ENCODE results near the gene MYRFL. TPM values are rescaled to one million over a fixed set of nuclear protein-coding genes. Genes with fewer than 3 reads are reported as not detected.

The MYRFL gene
- total RNA-seq, 1 experiment from 2014 or later = not detected

DNA sequence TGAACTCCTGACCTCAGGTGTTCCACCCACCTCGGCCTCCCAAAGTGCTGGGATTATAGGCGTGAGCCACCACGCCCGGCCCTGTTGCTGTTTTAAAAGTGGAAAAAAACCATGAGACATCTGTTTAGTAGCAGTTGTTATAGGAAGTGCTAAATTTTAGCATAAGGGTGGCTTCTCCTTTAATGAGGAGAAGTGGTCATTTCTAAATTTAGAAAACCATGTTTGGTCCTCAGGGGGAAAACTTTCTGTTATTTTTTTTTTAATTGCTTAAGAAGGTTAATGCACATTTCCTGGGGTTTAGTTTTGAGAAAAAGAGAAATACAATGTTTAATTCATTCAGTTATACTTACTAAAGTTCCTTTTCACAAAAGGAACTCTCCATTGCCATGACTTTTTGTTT lies 102.1 kb downstream of the MYRFL start:
- Histone ChIP-seq H2AFZ (no peak overlapping the region), H3K9me2 (ENCODE audit: insufficient read depth) (no peaks in the 10 kb centered on the region), H3K36me3 (ENCODE audit: low read depth) (no peaks in the 10 kb centered on the region), H3K27ac (no peak overlapping the region), H3K4me2 (no peak overlapping the region), H3K4me3 (no peak overlapping the region), H3K4me1 (replicated peaks; ENCODE audit: insufficient read depth) (no peaks in the 10 kb centered on the region), H3K9me3 (ENCODE audit: insufficient read depth, low read depth) (no peaks in the 10 kb centered on the region), H3K27me3 (ENCODE audit: insufficient read depth, low read depth) (no peaks in the 10 kb centered on the region), H3K79me2 (ENCODE audit: low read depth) (no peaks in the 10 kb centered on the region), H3F3A (ENCODE audit: insufficient read depth, low read depth) (no peaks in the 10 kb centered on the region), H4K20me1 (ENCODE audit: insufficient read depth) (no peaks in the 10 kb centered on the region)
- DNase-seq = no peak
- intact Hi-C loops (cut with micrococcal nuclease; ENCODE audit: unreplicated experiment) = no loop called here
- CTCF ChIA-PET = no interaction called here
- POLR2A ChIA-PET (ENCODE audit: unreplicated experiment) = no interaction called here
- no TSS peak for BruUV-seq (replicated peaks)
- TF ChIP-seq, protein P1, sequence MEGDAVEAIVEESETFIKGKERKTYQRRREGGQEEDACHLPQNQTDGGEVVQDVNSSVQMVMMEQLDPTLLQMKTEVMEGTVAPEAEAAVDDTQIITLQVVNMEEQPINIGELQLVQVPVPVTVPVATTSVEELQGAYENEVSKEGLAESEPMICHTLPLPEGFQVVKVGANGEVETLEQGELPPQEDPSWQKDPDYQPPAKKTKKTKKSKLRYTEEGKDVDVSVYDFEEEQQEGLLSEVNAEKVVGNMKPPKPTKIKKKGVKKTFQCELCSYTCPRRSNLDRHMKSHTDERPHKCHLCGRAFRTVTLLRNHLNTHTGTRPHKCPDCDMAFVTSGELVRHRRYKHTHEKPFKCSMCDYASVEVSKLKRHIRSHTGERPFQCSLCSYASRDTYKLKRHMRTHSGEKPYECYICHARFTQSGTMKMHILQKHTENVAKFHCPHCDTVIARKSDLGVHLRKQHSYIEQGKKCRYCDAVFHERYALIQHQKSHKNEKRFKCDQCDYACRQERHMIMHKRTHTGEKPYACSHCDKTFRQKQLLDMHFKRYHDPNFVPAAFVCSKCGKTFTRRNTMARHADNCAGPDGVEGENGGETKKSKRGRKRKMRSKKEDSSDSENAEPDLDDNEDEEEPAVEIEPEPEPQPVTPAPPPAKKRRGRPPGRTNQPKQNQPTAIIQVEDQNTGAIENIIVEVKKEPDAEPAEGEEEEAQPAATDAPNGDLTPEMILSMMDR (conservative IDR thresholded peaks at IDR 0.05) = no peak
- no peak for TF ChIP-seq EZH2 (IDR thresholded peaks at IDR 0.05; ENCODE audit: low read depth)

DNA sequence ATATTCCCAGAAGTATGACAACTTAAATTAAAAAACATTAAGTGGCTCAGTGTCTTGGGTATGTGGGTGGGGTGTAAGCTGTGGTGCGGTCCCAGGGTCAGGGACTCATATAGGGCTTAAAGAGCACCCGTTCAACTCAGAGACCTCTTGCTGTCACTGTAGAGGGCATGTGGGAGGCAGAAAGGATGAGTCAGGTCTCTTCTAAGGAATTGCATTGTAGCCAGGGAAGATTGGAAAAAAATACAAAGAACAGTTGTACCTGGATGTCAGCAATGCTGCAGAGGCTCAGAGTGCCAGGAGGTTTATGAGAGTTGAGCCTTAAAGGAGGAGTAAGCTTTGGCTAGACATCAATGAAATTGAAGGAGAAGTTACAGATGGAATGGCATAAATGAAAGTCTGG lies 104.1 kb downstream of the MYRFL start:
- Histone ChIP-seq H3F3A (ENCODE audit: insufficient read depth, low read depth) (no peaks in the 10 kb centered on the region), H3K4me3 (no peak overlapping the region), H3K27ac (no peak overlapping the region), H3K9me3 (ENCODE audit: insufficient read depth, low read depth) (no peaks in the 10 kb centered on the region), H3K9me2 (ENCODE audit: insufficient read depth) (no peaks in the 10 kb centered on the region), H3K79me2 (ENCODE audit: low read depth) (no peaks in the 10 kb centered on the region), H3K4me1 (replicated peaks; ENCODE audit: insufficient read depth) (no peaks in the 10 kb centered on the region), H3K27me3 (ENCODE audit: insufficient read depth, low read depth) (no peaks in the 10 kb centered on the region), H3K36me3 (ENCODE audit: low read depth) (no peaks in the 10 kb centered on the region), H4K20me1 (ENCODE audit: insufficient read depth) (no peaks in the 10 kb centered on the region), H3K4me2 (no peak overlapping the region), H2AFZ (no peak overlapping the region)
- CTCF ChIA-PET = no interaction called here
- no peak for DNase-seq
- intact Hi-C loops (cut with micrococcal nuclease; ENCODE audit: unreplicated experiment) = no loop called here
- no TSS peak for BruUV-seq (replicated peaks)
- TF ChIP-seq, protein P1 (conservative IDR thresholded peaks at IDR 0.05) = no peak
- no peak for TF ChIP-seq EZH2 (IDR thresholded peaks at IDR 0.05; ENCODE audit: low read depth)
- POLR2A ChIA-PET (ENCODE audit: unreplicated experiment) = interaction anchor here (0.6 kb wide), 1 partner anchor 63 kb away, joined by 5 read pairs; no protein-coding TSS in a partner anchor

DNA sequence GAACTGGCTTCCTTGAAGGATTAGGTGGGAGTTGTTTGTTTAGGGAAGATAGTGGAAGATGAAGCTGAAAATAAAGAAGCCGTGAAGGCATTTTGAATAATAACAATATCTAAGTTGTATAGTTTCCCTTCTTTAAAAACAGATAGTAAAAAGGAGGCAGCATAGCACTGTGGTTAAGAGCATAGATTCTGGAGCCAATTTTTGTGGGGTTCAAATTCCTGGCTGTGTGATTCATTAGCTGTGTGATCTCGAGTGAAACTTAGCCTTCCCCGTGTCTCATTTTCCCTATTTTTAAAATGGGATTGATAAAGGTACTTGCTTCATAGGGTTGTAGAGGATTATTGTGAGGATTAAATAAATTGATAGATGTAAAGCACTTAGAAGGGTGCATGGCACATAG lies 104.5 kb downstream of the MYRFL start:
- Histone ChIP-seq H3K79me2 (ENCODE audit: low read depth) (no peaks in the 10 kb centered on the region), H3K27me3 (ENCODE audit: insufficient read depth, low read depth) (no peaks in the 10 kb centered on the region), H3K27ac (no peak overlapping the region), H2AFZ (no peak overlapping the region), H3K36me3 (ENCODE audit: low read depth) (no peaks in the 10 kb centered on the region), H3K9me3 (ENCODE audit: insufficient read depth, low read depth) (no peaks in the 10 kb centered on the region), H3F3A (ENCODE audit: insufficient read depth, low read depth) (no peaks in the 10 kb centered on the region), H3K4me2 (no peak overlapping the region), H3K4me3 (no peak overlapping the region), H3K4me1 (replicated peaks; ENCODE audit: insufficient read depth) (no peaks in the 10 kb centered on the region), H3K9me2 (ENCODE audit: insufficient read depth) (no peaks in the 10 kb centered on the region), H4K20me1 (ENCODE audit: insufficient read depth) (no peaks in the 10 kb centered on the region)
- intact Hi-C loops (cut with micrococcal nuclease; ENCODE audit: unreplicated experiment) = no loop called here
- POLR2A ChIA-PET (ENCODE audit: unreplicated experiment) = interaction anchor here (0.6 kb wide), 1 partner anchor 62 kb away, joined by 5 read pairs; no protein-coding TSS in a partner anchor
- BruUV-seq (replicated peaks) = no TSS peak
- DNase-seq = no peak
- TF ChIP-seq, protein P1 (conservative IDR thresholded peaks at IDR 0.05) = no peak
- no peak for TF ChIP-seq EZH2 (IDR thresholded peaks at IDR 0.05; ENCODE audit: low read depth)
- CTCF ChIA-PET = no interaction called here
